OCI-LY3 (cell line): ENCODE measurements around the gene LSS.

Source experiments
- CTCF ChIP-seq: fragments of 200-600, 300-600 bp; sonication (generic); IDR thresholded peaks from 2 replicates; pipeline ENCODE4 v1.5.1; 2014; ENCODE audit warnings: antibody characterized with exemption, low read length, low read depth
- EZH2phosphoT487 ChIP-seq: fragments of 200-600 bp; shearing (Covaris generic); IDR thresholded peaks from 2 replicates; pipeline ENCODE4 v1.6.1; 2018; ENCODE audit warnings: antibody characterized with exemption, mixed run types, low read depth

GRCh38 chr21:46203203-46203600, 25.4 kb downstream of the LSS start:
- TF ChIP-seq CTCF = no peak
- no peak for TF ChIP-seq EZH2phosphoT487
